Activated gamma-delta T cell treated with Interleukin-2 at 50 U/mL for 16 hours (primary cell): ENCODE data around the gene MCAM.

Source experiments
- DNase-seq: peaks from one replicate; pipeline ENCODE4 v3.0.0-alpha.2; 2020

MCAM gene

DNA sequence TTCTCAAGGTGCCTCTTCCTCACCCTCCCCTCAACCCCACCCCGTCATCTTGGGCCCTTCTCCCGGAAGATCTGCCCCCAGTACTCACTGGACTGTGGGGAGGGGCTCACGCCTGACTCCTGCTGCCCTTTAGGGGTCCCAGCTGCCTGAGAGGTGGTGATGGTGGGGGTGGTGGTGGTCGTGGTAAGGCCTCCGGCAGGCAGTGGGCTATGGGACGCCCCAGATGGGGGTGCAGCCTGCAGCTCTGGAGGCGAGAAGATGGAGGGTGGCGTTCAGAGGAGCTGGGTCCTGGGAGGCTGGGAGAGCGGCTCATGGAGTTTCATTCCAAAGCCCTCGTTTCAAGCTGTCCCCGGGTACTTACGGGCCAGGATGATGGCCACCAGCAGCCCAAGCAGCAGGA, 28.8 kb upstream of the MCAM start:
- DNase-seq = no peak

DNA sequence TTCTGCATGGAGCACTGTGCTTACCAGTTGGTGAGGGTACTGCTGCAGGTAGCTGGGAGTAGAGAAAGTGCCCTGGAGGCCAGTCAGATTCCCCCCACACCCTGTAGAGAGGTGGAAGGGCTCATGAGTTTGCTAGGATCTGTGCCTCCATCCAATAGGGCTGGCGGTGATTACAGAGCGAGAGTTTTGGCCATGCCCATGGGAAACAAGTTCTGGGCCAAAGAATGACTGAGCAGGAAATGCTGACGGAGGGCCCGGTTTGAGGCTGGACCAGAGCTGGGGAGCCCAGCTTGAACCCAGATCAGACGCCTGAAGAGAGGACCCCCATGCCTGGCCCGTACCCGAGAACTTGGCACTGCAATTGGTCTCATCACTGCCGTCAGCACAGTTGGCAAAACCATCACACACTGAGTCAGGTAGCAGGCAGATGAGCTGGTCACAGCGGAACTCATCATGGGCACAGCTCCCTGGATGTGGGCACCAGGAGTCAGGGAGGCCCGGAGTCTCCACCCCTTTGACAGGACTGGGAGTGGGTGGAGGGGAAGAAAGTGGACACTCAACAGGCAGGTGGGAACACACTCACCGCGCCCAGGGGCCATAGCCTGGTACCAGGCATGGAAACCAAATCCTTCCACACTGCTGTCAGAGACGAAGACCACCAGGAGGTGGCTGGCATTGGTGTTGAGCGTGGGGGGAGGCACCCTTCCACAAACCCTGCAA, 27.5 kb upstream of the MCAM start:
- no peak for DNase-seq

DNA sequence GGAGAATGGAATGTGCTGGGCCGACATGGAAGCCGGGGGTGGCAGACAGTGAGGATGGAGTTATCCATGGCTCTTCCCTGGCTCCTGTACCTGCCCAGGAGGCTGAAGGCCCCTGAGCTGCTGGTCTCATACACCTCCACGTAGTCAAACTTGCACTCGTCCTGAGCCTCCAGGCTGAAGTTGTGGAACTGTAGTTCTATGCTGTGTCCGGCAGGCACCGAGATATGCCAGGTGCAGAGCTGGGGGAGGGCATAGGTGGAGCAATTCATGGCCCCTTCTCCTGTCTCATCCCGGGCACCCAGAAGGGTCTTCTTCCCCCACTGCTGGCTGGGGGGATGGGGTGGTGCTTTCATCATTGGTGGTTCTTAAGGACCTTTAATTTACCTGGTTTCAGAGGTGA, 26.8 kb upstream of the MCAM start:
- DNase-seq = no peak

DNA sequence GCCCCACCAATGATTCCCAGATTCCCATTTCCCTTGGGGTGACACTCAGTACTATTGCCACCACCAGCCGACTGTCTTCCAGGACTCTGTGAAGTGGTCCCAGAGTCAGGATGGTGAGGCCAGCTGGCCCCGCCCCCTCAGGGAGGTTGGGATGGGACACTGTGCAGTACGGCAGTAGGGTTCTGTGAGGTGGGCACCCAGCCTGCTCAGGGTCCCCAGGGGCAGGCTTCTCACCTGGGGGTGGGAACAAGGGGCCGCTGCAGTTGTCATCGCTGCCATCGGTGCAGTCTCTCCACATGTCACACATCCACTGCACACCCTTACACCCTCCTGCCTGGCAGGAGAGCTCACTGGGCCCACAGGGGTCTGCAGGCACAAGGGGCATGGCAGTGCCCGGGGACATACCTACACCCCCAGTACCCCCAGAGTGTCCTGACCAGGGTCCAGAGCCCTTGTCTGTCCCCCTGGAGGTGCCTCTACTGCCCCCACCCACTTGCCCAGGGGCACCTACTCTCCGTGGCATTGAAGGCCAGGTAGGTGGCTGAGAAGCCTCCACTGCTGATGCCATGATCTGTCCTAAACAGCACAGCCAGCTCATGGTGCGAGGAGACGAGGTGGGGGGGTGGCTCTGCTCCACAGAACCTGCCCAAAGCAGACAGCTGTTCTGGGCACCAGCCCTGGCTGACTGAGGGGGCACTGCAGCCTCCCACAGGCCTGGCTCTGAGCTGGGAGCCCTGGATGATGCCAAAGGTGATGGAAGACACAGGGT, 25.6 kb upstream of the MCAM start:
- DNase-seq = no peak

DNA sequence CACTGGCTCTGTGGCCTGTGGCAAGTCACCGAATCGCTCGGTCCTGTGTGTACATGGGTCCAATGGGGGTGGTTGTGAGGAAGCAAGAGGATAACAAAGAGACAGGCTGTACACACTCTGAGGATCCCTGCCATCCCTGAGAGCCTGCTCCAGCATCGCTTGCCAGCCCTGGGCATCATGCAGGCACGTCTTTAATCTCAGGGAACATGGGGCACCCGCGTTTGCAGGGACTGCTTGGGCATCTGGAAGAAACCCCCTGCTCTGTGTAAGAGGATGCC, 25.0 kb upstream of the MCAM start:
- DNase-seq = no peak

DNA sequence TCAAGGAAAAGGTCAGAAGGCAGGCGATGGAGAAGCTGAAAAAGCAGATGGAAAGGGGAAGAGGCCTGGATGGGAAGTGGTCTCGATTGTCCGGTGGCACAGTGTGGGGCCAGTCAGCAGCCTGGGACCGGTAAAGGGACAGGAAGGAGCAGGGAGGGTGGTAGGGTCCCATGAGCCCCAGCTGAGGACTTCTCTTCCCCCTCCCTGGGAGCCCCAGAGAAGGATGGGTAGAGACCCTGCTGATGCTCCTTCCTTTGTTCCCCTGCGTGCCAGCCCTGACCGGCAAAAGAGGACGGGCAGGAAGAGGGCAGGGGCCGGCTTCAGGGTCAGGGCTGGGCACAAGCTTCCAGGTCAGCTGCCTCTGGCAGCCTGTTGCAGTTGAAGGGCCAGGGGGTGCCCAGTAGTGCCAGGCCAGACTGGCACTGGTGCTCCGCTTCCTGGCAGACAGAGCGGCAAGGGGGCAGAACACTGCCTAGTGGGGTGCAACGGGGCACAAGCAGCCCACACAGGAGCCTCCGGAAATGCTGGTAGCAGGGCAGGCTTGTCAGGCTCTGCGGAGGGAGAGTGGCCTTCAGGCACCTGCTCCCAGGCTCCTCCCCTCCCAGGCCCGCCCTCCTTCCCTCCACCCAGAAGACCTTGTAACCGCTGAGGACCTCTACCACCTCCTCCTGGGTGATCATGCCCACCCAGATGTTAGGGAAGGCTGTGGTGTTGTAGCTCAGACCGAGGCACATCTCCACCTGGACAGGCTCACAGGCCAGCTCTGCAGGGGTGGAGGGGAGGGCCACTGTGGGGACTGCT, 24.5 kb upstream of the MCAM start:
- DNase-seq = no peak

DNA sequence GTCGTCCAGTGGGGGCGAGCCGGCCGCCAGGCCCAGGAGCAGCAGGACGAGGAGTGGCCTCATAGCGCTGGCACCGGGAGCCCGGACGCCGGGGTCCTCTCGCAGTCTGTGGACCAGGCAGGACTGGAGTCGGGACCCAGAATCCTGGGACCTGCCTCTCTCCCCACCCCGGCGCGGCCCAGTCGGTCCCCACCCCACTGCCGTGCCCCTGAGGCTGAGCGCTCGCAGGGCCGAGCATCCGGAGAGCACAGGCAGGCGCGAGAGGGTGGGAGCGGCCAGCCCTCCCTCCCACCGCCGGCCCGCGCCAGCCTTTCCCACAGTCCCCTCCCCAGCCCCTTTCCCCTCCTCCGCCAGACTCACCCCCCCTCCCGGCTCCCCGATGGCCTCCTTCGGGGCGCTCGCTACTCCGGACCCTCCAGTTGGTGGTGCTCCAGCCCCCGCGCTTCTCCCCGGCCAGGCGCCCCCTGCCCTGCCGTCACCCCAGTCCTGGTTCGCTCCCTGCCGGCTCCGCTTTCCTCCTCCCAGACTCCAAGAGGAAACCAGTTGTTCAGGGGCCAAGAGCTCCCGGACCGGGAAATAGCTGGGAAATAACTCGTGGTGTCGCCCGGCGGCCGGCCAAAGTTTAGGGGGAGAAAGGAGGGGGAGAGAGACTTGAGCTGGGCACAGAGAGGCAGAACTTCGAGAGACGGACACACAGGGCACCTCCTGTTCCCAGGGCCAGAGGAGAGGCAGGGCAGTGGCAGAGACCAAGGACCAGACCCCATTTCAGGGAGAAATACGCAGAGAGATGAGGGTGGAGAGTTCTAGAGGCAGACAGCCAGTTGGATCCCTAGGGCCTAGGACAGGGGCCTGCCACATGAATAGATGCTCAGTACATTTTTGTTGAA, 23.6 kb upstream of the MCAM start, which contains the start of gene C1QTNF5:
Gene C1QTNF5, minus strand, starts transcription at position 549 of the 887 bp plus-strand sequence. Its CDS starts 486 bp downstream, at position 63.
- DNase-seq = no peak

DNA sequence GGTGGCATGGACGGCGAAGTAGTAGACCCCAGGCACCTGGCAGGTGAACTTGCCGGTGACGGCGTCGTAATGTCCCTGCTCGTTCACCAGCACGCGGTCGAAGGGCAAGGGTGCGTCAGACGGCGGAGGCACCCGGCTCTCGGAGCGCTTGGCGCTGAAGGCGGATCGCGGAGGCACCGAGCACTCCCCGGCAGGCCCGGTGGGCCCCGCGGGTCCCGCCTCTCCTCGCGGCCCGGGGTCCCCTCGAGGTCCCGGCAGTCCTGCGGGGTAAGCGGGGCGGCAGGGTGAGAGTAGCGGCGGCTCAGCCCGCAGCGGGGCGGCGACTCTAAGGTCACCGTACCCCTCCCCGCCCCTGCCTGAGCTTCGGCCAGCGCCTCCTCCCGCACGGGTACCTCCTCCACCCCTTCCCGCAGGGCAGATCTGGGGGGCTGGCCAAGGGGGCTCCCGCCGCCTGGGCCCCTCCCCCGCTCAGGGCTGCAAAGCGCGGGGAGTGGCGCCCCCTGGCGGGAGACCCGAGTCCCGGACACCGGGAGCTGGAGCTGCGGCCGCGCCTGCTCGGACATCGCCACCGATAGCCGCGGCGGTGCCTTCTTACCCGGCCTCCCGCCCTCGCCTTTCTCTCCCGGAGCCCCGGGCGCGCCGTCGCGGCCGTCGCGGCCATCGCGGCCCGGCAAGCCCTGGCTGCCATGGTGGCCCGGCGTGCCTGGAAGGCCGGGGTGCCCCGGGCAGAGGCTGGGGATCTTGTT, 22.8 kb upstream of the MCAM start:
- DNase-seq = no peak

DNA sequence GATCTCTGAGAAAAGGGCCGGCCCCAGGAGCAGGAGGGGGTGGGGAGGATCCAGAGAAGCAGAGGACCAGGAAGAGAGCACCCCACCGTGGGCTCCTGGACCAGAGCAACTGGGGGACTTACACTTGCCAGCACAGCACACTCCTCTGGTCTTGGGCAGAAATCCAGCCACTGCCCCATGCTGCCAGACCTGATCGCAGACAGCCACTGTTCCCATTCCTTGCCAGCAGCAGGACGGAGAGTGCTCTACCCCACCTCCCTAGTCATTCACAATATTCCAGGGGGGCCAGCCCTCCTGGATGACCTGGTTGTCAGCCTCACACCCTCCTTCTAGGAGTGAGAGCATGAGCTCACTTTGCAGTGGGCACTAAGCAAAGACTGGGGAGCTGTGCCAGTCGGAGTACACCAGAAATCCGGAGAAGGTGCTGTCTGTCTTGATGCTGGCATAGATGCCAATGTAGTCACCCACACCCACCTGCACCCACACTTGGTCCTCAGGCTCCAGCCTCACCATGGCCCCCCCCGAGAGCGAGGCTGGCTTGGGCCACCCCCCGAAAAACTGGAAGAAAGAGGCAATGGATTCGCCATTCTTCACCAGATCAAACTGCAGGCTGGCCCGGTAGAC, 22.1 kb upstream of the MCAM start:
- no peak for DNase-seq

DNA sequence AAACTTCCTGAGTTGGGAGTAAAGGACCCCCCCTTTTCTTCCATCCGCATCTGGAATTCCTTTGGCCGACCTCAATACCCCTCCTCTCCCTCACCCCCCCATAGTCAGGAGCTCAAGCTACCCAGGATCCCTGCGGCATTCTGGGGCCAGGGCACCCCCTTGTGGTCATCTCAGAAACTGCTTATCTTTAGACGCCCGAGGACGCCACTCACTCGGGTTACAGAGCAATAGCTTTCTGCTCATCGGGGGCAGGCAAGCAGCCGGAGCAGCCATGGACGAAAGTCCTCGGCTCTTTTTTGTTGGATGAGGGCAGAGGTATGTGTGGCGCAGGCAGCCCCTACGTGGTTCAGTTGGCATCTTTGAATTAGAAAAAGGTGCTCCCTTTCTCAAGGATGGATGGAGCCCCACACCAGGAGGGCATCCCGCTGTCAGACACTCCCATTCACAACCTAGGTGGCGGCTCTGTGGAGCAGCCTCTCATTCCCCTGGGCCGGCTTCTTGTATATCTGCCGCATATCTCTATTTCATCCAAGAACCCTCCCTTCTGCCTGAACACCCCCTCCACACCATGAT, 21.5 kb upstream of the MCAM start:
- peak; percentile 60 for DNase-seq

DNA sequence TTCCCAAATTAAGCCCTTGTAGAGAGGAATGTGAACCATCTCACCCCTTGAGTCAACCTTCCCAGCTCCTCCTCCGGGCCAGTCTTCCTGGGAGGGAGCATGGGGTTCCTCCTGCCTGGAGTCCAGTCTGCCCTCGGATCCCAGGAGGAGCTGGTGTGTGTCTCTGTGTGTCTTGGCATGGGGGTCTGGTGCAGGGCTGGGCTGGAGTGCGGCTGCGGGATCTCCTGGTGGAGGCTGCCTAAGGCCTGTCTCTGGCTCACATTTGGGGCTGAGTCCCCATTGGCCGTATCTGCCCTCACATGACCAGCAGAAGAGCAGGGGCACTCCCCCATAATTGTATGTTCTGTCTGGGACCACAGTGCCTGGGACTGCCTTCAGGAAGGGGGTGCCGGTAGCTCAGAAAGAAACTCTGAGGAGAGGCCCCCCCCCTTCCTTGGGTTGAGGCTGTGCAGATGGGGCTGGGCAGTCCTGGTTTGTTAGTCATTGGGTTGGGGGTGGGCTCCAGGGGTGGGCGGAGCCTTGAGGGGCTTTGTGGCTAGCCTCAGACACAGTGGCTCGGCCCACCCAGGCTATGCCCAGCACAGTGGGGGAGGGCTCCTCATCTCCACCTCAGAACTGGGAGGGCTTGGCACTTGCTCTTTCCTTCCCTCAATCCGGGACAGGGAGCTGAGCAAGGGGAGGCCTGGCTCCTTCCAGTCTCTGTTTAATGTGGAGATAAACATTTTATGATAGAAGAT, 20.8 kb upstream of the MCAM start:
- no peak for DNase-seq

DNA sequence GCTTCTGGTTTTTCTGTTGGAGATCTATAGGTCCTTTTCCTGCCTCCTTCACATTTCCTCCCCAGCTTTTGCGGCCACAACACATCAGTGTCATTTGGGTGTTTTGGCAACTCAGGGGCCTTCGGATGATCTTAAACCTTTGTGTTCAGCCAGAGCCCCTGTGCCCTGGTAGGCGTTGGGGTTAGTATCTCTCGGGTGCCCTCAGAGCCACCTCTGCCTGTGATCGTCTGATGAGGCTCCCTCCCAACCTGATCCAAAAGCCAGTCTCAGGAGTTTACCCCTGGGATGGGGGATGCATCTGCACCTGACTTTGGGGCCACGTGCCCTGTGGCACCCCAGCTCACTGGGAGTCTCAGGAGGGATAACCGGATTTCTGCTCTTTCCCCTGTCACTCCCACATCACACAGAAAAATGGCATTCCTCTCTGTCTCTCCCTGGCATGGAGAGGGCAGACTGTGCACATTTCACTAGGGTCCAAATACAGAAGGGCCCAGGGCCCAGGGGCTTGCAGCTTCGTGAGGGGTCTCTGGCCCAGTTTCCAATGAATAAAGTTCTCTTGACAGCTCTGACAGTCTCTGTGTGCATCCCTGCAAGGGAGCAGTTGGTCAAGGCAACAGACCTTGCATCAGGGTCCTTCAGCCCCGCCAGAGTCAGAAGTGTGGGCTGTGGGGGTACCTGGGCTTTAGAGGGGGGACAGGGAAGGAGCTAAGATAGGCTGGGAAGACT, 20.0 kb upstream of the MCAM start:
- no peak for DNase-seq

DNA sequence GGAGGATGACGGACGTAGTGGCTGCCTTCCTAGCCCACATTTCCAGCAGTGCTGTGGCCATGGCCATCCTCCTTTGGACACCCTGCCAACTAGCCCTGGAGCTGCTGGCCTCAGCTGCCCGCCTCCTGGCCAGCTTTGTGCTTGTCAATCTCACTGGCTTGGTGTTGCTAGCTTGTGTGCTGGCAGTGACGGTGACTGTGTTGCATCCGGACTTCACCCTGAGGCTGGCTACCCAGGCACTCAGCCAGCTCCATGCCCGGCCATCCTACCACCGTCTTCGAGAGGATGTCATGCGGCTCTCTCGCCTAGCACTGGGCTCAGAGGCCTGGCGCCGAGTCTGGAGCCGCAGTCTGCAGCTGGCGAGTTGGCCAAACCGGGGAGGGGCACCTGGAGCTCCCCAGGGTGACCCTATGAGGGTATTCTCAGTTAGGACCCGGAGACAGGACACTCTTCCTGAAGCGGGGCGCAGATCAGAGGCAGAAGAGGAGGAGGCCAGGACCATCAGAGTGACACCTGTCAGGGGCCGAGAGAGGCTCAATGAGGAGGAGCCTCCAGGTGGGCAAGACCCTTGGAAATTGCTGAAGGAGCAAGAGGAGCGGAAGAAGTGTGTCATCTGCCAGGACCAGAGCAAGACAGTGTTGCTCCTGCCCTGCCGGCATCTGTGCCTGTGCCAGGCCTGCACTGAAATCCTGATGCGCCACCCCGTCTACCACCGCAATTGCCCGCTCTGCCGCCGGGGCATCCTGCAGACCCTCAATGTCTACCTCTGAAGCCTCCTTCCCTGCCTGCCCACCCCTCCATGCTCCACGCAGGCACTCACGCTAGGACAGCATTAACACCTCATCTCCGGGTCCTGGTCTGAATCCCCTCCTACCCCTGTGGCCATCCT, 19.0 kb upstream of the MCAM start:
- DNase-seq = no peak

DNA sequence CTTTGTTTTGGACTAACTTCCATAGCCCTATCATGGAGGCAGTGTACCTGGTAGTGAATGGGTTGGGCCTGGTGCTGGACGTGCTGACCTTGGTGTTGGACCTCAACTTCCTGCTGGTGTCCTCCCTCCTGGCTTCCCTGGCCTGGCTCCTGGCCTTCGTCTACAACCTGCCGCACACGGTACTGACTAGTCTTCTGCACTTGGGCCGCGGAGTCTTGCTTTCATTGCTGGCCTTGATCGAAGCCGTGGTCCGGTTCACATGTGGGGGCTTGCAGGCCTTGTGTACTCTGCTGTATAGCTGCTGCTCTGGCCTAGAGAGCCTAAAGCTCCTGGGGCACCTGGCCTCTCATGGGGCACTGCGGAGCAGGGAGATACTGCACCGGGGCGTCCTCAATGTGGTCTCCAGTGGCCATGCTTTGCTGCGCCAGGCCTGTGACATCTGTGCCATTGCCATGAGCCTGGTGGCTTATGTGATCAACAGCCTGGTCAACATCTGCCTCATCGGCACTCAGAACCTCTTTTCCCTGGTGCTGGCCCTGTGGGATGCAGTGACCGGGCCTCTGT, 18.2 kb upstream of the MCAM start:
- no peak for DNase-seq

DNA sequence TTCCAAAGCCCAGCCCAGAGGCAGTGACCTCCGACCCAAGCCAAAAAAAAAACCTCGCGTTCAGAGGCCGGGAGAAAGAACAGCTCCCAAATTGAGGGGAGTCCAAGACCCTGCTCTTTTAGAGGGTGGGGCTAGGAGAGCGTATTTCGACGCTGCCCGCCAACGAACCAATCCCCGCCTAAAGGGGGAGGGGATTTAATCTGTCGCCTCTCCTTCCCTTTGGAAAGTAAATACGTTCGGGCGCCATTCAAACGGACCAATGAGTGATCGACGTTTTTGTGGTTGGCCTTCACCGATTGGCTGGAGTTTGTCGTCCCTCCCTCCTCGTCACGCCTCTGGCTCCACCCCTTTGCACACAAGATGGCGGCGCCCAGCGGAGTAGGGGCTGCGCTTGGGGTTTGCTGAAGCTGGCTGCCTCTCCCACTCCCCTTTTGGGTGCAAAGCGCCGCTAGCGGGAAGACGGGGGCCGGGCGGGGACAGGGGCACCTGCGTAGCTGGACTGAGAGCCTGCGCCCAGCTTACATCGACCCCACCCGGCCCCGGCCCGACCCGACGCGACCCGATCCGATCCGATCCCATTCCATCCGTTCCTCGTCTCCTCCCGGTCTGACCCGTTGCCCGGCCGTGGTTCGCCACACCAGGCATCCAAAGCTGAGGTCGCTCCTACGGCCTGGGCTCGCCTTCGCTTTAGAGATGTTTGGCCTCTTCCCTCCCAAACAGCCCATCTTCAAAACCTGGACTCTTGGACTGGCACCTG, 17.4 kb upstream of the MCAM start, which contains the start of gene RNF26:
Gene RNF26, plus strand, starts transcription at position 354 of the 757 bp plus-strand sequence. CDS start 596 bp downstream, outside the sequence.
- DNase-seq = peak; percentile 92

DNA sequence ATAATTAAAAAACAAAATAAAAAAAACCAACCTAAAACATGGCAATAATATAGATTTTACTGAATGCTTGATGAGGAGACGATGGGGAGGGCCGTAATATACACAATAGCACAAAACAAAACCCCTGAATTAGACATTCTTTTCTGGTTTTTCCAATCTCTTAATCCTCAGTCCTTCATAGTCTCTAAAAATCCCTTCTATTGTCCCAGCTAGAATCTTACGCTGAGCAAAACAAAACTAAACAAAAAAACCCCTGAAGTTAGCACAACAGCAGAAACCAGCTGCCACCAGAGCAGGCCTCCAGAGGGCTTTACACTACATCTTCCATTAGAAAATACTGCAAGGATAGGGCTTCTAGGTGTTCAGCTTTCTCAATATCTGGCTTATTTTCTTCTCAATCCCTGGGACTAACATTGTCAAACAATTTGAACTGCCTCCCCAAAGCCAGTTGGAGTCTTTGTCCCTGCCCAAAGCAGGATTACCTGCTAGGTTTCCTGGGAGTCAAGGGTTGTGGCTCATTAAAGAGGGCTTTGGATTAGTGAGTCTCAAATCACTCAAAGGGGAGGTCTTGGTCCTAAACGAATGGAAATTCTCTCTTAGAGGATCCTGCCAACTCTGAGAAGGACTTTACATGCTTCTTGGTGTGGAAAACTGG, 15.3 kb upstream of the MCAM start:
- DNase-seq = no peak

DNA sequence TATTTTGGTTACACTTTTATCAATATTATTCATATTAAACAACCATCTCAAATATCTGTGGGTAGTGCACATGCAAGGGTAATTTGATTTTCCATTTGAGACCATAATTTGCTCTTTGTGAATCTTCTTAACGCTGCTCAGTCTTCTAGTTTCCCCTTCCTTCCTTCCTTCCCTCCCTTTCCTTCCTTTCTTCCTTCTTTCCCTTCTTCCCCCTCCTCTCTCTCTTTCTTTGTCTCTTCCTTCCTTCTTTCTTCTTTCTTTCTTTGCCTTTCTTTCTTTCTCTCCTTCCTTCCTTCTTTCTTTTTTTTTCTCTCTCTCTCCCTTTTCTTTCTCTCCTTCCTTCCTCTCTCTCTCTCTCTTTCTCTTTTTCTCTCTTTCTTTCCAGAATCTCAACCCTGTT, 13.3 kb upstream of the MCAM start:
- DNase-seq = no peak
